Activated naive CD4-positive, alpha-beta T cell treated with anti-CD3 and anti-CD28 coated beads, Interleukin-2, amount 10 ng/mL, durations not matched to agents 7 days and 5 days (primary cell): ENCODE results near the gene SLC1A6.
A peak's percentile ranks its signal among the peaks of the same experiment; 100 is the strongest.
"Not testable (repeated sequence)": the region's sequence is repeated elsewhere in the genome, so short reads cannot be mapped to it uniquely, and the experiment has no call there.

Experiments used
- CTCF ChIA-PET: fragments of 350-600 bp; sonication (Branson Sonifier 250); formaldehyde crosslinking; loops from one replicate; lab custom pipeline; 2021; ENCODE audit warnings: antibody characterized with exemption; lab: Charles Lee
- DNase-seq: peaks from one replicate; pipeline ENCODE4 v3.0.0-alpha.2; 2020
- H3K27ac Mint-ChIP-seq: one replicate; pipeline ENCODE4 v1.8.0; 2021; ENCODE audit warnings: mild to moderate bottlenecking, moderate library complexity, mixed read lengths
- H3K27me3 Mint-ChIP-seq: one replicate; pipeline ENCODE4 v1.8.0; 2021; ENCODE audit warnings: mild to moderate bottlenecking, mixed read lengths
- H3K36me3 Mint-ChIP-seq: one replicate; pipeline ENCODE4 v1.8.0; 2021; ENCODE audit warnings: mixed read lengths
- H3K4me1 Mint-ChIP-seq: one replicate; pipeline ENCODE4 v1.8.0; 2021; ENCODE audit warnings: mixed read lengths
- H3K4me3 Mint-ChIP-seq: one replicate; pipeline ENCODE4 v1.8.0; 2021; ENCODE audit warnings: mild to moderate bottlenecking, moderate library complexity, mixed read lengths
- H3K9me3 Mint-ChIP-seq: one replicate; pipeline ENCODE4 v1.8.0; 2021; ENCODE audit warnings: mixed read lengths

The SLC1A6 gene

DNA sequence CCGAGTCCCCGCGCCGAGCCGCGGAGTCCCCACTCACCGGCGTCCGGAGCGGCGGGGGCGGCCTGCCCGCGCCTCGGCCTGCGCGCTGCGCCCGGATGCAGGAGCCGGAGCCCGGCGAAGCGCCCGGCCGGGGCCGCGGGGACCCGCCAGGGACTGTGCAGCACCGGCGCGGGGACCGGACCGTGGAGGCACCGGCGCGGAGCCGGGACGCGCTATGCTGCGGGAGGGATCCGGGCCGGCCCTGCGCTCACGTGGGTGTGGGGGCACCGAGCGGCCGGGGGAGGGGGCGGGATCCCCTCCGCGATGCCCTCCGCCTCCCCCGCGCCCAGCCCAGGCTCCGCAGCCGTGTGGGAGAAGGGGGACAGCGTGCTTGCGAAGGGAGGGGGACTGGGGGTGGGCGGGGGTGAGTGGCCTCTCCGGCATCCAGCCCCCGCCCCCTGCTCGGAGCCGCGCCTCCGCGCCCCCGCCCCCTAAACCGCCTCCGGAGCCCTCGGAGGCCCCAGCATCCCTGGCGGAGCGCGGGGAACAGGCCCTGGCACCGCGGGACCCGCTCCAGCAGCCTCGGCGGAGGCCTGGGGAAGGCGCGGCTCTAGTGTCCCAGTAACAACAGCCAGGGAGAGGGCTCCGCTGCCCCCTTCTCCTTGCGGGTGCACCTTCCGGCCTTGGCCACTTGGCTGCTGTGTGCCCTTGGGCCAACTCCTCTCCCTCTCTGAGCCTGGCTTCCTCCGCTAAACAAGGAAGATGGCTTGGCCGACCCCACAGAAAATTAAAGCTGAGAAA, at the start of gene SLC1A6:
Gene SLC1A6, minus strand, starts transcription at position 389 of the 780 bp plus-strand sequence. CDS start 6,954 bp downstream, outside the sequence.
- H3K4me3 Mint-ChIP-seq: no peak within 1 kb of the TSS
- no peaks in the 10 kb centered on the region for H3K36me3 Mint-ChIP-seq
- CTCF ChIA-PET: interaction anchor here (0.6 kb wide), 1 partner anchor 197 kb away, joined by 3 read pairs; no protein-coding TSS in a partner anchor
- no peaks in the 10 kb centered on the region for H3K9me3 Mint-ChIP-seq
- H3K27me3 Mint-ChIP-seq: peaks cover 54% of the 10 kb centered on the region
- DNase-seq: no peak
- H3K27ac Mint-ChIP-seq: no peak within 1 kb of the TSS
- peaks cover 2% of the 10 kb centered on the region for H3K4me1 Mint-ChIP-seq

DNA sequence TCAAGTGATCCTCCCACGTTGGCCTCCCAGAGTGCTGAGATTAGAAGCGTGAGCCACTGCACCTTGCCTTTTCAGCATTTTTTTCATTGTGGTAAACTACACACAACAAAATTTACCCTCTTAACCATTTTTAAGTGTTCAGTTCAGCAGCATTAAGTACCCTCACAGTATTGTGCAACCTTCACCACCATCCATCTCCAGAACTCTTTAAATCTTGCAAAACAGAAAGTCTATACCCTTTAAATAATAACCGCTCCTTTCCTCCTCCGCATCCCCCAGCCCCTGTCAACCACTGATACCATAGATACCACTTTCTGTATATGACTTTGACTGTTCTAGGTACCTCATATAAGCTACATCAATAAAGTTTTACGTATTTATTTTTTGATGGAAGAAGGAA, 48.8 kb upstream of the SLC1A6 start:
- Mint-ChIP-seq H3K36me3 (no peaks in the 10 kb centered on the region), H3K27me3 (no peaks in the 10 kb centered on the region), H3K4me3 (no peak overlapping the region), H3K27ac (no peak overlapping the region), H3K9me3 (no peaks in the 10 kb centered on the region), H3K4me1 (no peaks in the 10 kb centered on the region)
- CTCF ChIA-PET: no interaction called here
- no peak for DNase-seq

DNA sequence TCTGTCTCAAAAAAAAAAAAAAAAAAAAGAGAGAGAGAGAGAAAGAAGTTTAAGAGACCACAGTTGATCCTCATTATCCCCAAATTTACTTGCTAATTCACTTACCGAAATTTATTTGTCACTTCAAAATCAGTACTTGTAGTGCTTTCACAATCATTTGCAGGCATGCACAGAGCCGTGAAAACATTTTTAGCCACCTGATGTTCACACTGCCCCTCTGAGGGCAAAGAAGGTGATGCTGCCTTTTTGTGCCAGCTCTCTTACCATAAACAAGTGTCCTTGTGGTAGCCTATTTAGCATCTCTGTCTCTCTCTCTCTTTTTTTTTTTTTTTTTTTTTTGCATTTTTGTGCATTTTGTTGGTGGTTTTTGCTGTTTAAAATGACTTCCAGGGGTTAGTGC, 45.6 kb upstream of the SLC1A6 start:
- DNase-seq: no peak

DNA sequence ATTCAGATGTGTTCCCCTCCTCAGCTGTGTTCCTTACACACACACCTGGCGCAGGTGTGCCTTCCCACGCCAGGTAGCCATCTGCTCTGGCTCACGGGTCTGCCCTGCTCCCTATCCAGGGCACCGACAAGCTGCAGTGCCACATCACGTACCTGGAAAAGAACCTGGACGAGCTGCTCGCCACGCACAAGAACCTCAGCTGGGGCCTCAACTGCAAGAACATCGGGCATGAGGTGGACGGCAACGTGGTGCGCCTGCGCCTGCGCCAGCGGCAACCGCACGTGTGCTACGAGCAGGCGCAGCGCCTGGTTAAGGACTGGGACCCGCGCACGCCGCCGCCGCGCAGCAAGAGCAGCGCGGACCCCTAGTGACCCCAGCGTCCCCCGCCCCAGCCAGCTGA, 43.1 kb upstream of the SLC1A6 start:
- Mint-ChIP-seq H3K36me3 (no peaks in the 10 kb centered on the region), H3K4me1 (no peaks in the 10 kb centered on the region), H3K4me3 (no peak overlapping the region), H3K9me3 (no peaks in the 10 kb centered on the region), H3K27me3 (peaks cover 8% of the 10 kb centered on the region), H3K27ac (no peak overlapping the region)
- CTCF ChIA-PET: no interaction called here
- no peak for DNase-seq

More for the DNA sequence above, 45.6 kb upstream of the SLC1A6 start:
- Mint-ChIP-seq H3K27ac (no peak overlapping the region), H3K36me3 (no peaks in the 10 kb centered on the region), H3K9me3 (no peaks in the 10 kb centered on the region), H3K4me1 (no peaks in the 10 kb centered on the region), H3K27me3 (peaks cover 7% of the 10 kb centered on the region), H3K4me3 (no peak overlapping the region)
- CTCF ChIA-PET: interaction anchor here (0.6 kb wide), 1 partner anchor 1657 kb away, joined by 3 read pairs; no protein-coding TSS in a partner anchor

- Mint-ChIP-seq H3K27ac (no peak overlapping the region), H3K36me3 (no peaks in the 10 kb centered on the region), H3K27me3 (peaks cover 8% of the 10 kb centered on the region), H3K9me3 (no peaks in the 10 kb centered on the region), H3K4me3 (no peak overlapping the region), H3K4me1 (no peaks in the 10 kb centered on the region)
- CTCF ChIA-PET: no interaction called here
- DNase-seq: no peak
These were observed 41.8 kb upstream of the SLC1A6 start for GRCh38 chr19:15021286-15022007.

GRCh38 chr19:15018836-15019235, 39.2 kb upstream of the SLC1A6 start:
- H3K9me3 Mint-ChIP-seq, H3K4me3 Mint-ChIP-seq, H3K27ac Mint-ChIP-seq, CTCF ChIA-PET, H3K36me3 Mint-ChIP-seq, DNase-seq, H3K4me1 Mint-ChIP-seq: not testable (repeated sequence)
- H3K27me3 Mint-ChIP-seq: peaks cover 12% of the 10 kb centered on the region

DNA sequence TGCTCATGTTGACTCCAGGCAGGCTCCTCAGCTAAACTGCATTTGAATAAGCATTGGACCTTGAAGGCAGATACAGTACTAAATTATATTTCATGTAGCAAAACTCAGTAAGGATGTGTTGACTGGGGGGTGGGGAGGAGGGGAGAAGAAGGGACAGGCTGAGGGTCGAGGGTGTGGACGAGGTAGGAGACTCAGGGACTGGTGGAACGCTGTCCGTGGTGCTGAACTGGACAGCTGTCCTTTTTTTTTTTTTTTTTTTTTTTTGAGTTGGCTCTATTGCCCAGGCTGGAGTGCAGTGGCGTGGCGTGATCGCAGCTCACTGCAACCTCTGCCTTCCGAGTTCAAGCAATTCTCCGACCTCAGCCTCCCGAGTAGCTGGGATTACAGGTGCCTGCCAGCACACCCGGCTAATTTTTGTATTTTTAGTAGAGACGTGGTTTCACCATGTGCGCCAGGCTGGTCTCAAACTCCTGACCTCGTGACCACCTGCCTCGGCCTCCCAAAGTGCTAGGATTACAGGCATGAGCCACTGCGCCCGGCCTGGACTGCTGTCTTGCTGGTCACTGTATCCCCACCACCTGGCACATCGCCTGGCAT, 36.4 kb upstream of the SLC1A6 start:
- Mint-ChIP-seq H3K4me1 (no peaks in the 10 kb centered on the region), H3K9me3 (no peaks in the 10 kb centered on the region), H3K27me3 (peaks cover 25% of the 10 kb centered on the region), H3K4me3 (no peak overlapping the region), H3K27ac (no peak overlapping the region), H3K36me3 (no peaks in the 10 kb centered on the region)
- DNase-seq: peak; percentile 38
- CTCF ChIA-PET: no interaction called here

DNA sequence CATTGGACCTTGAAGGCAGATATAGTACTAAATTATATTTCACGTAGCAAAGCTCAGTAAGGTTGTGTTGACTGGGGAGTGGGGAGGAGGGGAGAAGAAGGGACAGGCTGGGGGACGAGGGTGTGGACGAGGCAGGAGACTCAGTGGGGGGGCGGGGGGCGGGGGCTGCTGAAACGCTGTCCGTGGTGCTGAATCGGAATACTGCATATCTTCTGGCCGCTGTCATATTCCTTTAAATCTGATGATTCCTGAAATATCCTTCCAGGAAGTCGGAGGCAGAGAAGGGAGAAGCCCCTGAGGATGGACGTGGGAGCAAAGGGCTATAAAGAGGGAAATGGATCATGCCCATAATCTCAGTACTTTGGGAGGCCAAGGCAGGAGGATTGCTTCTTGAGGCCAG, 34.9 kb upstream of the SLC1A6 start:
- Mint-ChIP-seq H3K9me3 (no peaks in the 10 kb centered on the region), H3K27ac (no peak overlapping the region), H3K27me3 (peaks cover 34% of the 10 kb centered on the region), H3K4me1 (no peaks in the 10 kb centered on the region), H3K36me3 (no peaks in the 10 kb centered on the region), H3K4me3 (no peak overlapping the region)
- DNase-seq: no peak
- CTCF ChIA-PET: no interaction called here

DNA sequence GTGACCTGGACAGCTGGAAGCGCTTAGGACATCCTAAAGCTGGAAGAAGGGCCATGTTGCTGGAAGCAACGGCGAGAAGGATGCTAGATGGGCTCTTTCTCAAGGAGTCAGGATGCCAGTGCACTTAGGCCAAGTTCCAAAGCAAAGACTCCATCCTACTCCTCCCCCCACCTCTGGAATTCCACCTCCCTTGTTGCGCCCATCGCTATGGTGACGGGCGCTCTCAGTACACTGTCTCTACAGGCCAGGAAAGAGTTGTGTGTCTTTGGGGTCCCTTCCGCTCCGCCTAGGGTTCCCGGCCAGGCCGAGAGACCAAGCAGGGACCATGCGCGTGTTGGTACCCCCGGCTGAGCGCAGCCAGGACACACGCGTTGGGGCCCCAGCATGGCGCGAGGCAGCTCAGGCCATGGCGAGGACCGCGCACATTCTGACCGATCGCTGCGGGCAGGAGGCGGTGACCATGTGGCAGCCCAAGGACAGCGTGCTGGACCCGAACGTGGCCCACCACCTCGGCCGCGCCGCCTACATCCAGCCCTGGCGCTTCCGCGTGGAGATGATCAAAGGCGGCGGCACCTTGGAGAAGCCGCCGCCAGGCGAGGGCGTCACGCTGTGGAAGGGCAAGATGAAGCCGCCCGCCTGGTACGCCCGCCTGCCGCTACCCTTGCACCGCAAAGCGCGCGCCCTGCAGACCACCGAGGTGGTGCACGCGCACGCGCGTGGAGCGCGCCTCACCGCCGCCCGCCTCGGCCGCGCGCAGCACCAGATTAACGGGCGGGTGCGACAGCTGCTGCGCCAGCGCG, 31.0 kb upstream of the SLC1A6 start:
- no peak for DNase-seq
- no peaks in the 10 kb centered on the region for H3K36me3 Mint-ChIP-seq
- CTCF ChIA-PET: no interaction called here
- H3K4me3 Mint-ChIP-seq: no peak overlapping the region
- no peaks in the 10 kb centered on the region for H3K4me1 Mint-ChIP-seq
- H3K9me3 Mint-ChIP-seq: no peaks in the 10 kb centered on the region
- peaks cover 34% of the 10 kb centered on the region for H3K27me3 Mint-ChIP-seq
- no peak overlapping the region for H3K27ac Mint-ChIP-seq

GRCh38 chr19:15008308-15008707, 28.6 kb upstream of the SLC1A6 start:
- Mint-ChIP-seq H3K27ac (no peak overlapping the region), H3K27me3 (peaks cover 30% of the 10 kb centered on the region), H3K4me1 (no peaks in the 10 kb centered on the region), H3K4me3 (no peak overlapping the region), H3K9me3 (no peaks in the 10 kb centered on the region), H3K36me3 (no peaks in the 10 kb centered on the region)
- DNase-seq: no peak
- CTCF ChIA-PET: no interaction called here

GRCh38 chr19:14997981-14998380, 18.3 kb upstream of the SLC1A6 start:
- no peaks in the 10 kb centered on the region for H3K27me3 Mint-ChIP-seq
- CTCF ChIA-PET: no interaction called here
- no peak overlapping the region for H3K27ac Mint-ChIP-seq
- H3K9me3 Mint-ChIP-seq: no peaks in the 10 kb centered on the region
- no peak overlapping the region for H3K4me3 Mint-ChIP-seq
- H3K4me1 Mint-ChIP-seq: no peaks in the 10 kb centered on the region
- no peak for DNase-seq
- no peaks in the 10 kb centered on the region for H3K36me3 Mint-ChIP-seq

DNA sequence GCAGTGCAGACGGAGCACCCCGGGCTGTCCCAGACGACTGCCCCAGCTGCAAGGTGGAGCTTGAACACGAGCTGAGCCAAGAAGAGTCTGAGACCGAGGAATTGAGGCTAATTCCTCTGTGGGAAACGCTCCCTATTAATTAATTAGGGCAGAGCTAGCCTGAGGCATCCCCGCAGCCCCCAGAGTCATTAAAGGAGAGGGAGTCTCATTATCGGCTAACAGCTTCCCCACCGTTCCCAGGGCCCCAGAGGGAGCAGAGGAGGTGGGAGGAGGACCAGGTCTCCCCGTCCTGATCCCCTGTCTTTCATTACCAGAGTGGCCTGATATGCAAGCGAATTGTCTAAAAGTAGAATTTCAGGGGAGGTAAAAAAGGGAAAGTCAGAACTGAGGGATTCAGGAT, 13.1 kb upstream of the SLC1A6 start:
- no peak overlapping the region for H3K27ac Mint-ChIP-seq
- CTCF ChIA-PET: no interaction called here
- no peak overlapping the region for H3K4me3 Mint-ChIP-seq
- no peaks in the 10 kb centered on the region for H3K36me3 Mint-ChIP-seq
- H3K27me3 Mint-ChIP-seq: no peaks in the 10 kb centered on the region
- H3K4me1 Mint-ChIP-seq: no peaks in the 10 kb centered on the region
- DNase-seq: no peak
- H3K9me3 Mint-ChIP-seq: no peaks in the 10 kb centered on the region

DNA sequence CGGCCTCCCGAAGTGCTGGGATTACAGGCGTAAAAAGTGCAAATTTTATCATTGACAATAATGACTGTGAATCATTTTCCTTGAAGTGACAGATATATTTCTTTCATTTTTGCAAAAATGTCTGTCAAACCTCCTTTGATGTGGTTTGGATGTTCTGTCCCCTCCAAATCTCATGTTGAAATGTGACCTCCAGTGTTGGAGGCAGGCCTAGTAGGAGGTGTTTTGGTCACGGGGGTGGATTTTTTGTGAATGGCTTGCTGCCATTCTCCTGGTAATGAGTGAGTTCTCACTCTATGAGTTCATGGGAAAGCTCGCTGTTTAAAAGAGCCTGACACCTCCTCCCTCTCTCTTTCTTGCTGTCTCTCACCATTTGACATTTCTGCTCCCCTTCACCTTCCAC, 5.5 kb upstream of the SLC1A6 start:
- H3K4me3 Mint-ChIP-seq: no peak overlapping the region
- CTCF ChIA-PET: no interaction called here
- no peaks in the 10 kb centered on the region for H3K36me3 Mint-ChIP-seq
- no peak overlapping the region for H3K27ac Mint-ChIP-seq
- H3K9me3 Mint-ChIP-seq: no peaks in the 10 kb centered on the region
- peaks cover 17% of the 10 kb centered on the region for H3K27me3 Mint-ChIP-seq
- no peaks in the 10 kb centered on the region for H3K4me1 Mint-ChIP-seq
- DNase-seq: no peak

DNA sequence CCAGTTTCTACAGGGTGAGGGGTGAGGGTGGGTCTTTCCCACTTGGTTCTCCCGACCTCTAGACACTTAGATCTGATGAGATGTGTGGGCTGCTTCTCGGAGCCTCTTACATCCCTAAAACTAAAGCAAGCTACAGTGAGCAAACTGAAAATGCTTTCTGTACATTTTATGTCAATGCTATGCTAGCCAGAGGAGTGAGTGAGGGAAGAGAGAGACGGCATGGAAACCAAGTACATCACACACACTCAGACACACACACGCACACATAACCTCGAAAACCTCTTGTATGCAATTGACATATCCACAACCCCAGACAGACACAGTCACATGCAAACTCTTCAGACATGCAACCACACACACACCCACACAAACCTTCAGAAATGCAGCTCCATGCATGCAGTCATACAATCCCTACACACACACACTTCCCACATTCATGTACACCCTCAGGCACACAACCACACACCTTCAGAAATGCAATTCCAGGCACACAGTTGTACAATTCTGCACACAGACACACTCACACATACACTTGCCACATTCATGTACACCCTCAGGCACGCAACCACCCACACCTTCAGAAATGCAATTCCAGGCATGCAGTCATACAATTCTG, 1.4 kb downstream of the SLC1A6 start:
- Mint-ChIP-seq H3K4me1 (peaks cover 2% of the 10 kb centered on the region), H3K9me3 (no peaks in the 10 kb centered on the region), H3K27me3 (peaks cover 54% of the 10 kb centered on the region), H3K4me3 (no peak overlapping the region), H3K36me3 (no peaks in the 10 kb centered on the region), H3K27ac (no peak overlapping the region)
- DNase-seq: no peak
- CTCF ChIA-PET: no interaction called here
